ENCODE results near the gene EPS8L3. TPM values are rescaled to one million over a fixed set of nuclear protein-coding genes. Genes with fewer than 3 reads are reported as not detected.

Gene EPS8L3
- polyA plus RNA-seq, 1 donor (not counting 4 experiments of a cell fraction or from before 2014, with no cell fraction given) = not detected

DNA sequence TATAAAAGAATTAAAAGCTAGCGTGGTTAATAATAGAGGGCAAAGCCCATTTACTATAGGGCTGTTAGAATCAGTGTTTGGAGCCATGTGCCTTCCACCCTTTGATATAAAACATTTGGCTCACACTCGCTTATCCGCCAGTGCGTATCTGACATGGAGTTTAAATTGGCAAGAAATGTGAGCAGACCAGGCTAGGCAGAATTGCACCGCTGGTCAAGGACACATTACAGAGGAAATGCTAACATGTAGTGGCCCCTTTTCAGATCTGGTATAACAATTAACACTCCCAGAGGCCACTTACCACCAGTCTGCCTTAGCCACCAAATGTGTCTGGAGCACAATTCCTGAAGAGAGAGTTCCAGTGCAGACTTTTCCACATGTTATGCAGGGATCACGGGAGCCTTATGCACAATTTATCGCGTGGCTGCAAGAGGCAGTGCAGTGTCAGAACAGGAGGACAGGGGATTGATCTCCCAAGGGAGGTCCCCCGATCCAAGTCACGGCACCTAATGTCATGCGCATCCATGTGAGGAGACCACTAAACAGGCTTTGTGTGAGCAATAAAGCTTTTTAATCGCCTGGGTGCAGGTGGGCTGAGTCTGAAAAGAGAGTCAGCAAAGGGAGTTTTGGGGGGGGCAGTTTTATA lies 36.9 kb downstream of the EPS8L3 start:
- H3K79me2 ChIP-seq (ENCODE audit: control insufficient read depth, insufficient read depth, low read length) = no peaks in the 10 kb centered on the region
- no peak overlapping the region for H3K9ac ChIP-seq (ENCODE audit: control insufficient read depth, extremely low read depth, insufficient read depth, low read length)
- TF ChIP-seq, protein P1, sequence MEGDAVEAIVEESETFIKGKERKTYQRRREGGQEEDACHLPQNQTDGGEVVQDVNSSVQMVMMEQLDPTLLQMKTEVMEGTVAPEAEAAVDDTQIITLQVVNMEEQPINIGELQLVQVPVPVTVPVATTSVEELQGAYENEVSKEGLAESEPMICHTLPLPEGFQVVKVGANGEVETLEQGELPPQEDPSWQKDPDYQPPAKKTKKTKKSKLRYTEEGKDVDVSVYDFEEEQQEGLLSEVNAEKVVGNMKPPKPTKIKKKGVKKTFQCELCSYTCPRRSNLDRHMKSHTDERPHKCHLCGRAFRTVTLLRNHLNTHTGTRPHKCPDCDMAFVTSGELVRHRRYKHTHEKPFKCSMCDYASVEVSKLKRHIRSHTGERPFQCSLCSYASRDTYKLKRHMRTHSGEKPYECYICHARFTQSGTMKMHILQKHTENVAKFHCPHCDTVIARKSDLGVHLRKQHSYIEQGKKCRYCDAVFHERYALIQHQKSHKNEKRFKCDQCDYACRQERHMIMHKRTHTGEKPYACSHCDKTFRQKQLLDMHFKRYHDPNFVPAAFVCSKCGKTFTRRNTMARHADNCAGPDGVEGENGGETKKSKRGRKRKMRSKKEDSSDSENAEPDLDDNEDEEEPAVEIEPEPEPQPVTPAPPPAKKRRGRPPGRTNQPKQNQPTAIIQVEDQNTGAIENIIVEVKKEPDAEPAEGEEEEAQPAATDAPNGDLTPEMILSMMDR (optimal IDR thresholded peaks at IDR 0.05 in 1 of 3, IDR thresholded peaks at IDR 0.05 in 1 of 3, conservative IDR thresholded peaks at IDR 0.05 in 1 of 3; ENCODE audit: extremely low read depth in 1 of 3, insufficient read depth in 2 of 3, low read length in 3 of 3) = no peak
- no peak for TF ChIP-seq EZH2 (IDR thresholded peaks at IDR 0.05; ENCODE audit: low read length)
- FAIRE-seq (no peak), DNase-seq (ENCODE audit: low read depth, low spot score) (no peak)
- H3K9me3 ChIP-seq (ENCODE audit: control insufficient read depth, low read depth, low read length) = no peaks in the 10 kb centered on the region
- no peaks in the 10 kb centered on the region for H4K20me1 ChIP-seq (ENCODE audit: control insufficient read depth, extremely low read depth, insufficient read depth, low read length)
- H3K4me3 ChIP-seq (ENCODE audit: control insufficient read depth in 2 of 3, extremely low read depth in 1 of 3, insufficient read depth in 2 of 3, low read depth in 1 of 3, low read length in 3 of 3) = no peak overlapping the region
- no peaks in the 10 kb centered on the region for H3K4me1 ChIP-seq (ENCODE audit: control insufficient read depth, extremely low read depth, insufficient read depth, low read length)
- H3K27ac ChIP-seq (ENCODE audit: control insufficient read depth, insufficient read depth, low read length) = no peak overlapping the region
- no peak overlapping the region for H2AFZ ChIP-seq (ENCODE audit: control insufficient read depth, low read length)
- H3K27me3 ChIP-seq (ENCODE audit: control insufficient read depth, extremely low read depth, insufficient read depth, low read length) = no peaks in the 10 kb centered on the region
- H3K36me3 ChIP-seq (ENCODE audit: control insufficient read depth in 2 of 2, extremely low read depth in 1 of 2, insufficient read depth in 2 of 2, low read length in 2 of 2) = no peaks in the 10 kb centered on the region
- H3K9me1 ChIP-seq (ENCODE audit: control insufficient read depth, extremely low read depth, insufficient read depth, low read length) = no peaks in the 10 kb centered on the region
- dilution Hi-C loops (cut with MboI; ENCODE audit: extremely low pct_ligation_motif_present, low sequenced_read_pairs) = no loop called here
- no peak overlapping the region for H3K4me2 ChIP-seq (ENCODE audit: control insufficient read depth, extremely low read depth, insufficient read depth, low read depth, low read length)

DNA sequence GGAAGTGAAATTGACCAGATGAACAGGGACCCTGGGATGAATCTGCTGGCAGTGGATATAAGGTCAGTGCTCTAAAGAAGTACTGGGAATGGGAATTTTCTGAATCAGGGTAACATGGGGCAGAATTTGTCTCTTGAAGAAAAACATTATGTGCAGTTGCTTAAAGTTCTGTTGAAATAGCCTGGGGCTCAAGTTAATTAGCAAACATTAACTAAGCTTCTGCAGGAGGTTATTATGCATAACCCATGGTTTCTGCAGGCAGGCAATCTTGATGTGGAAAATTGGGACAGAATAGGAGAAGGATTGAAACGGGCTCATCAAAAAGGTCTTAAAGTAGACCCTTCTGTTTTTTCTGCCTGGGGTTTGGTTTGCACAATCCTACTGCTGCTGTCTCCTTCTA lies 37.7 kb downstream of the EPS8L3 start:
- no peaks in the 10 kb centered on the region for H3K4me1 ChIP-seq (ENCODE audit: control insufficient read depth, extremely low read depth, insufficient read depth, low read length)
- dilution Hi-C loops (cut with MboI; ENCODE audit: extremely low pct_ligation_motif_present, low sequenced_read_pairs) = no loop called here
- H3K9me1 ChIP-seq (ENCODE audit: control insufficient read depth, extremely low read depth, insufficient read depth, low read length) = no peaks in the 10 kb centered on the region
- H4K20me1 ChIP-seq (ENCODE audit: control insufficient read depth, extremely low read depth, insufficient read depth, low read length) = no peaks in the 10 kb centered on the region
- H3K36me3 ChIP-seq (ENCODE audit: control insufficient read depth in 2 of 2, extremely low read depth in 1 of 2, insufficient read depth in 2 of 2, low read length in 2 of 2) = no peaks in the 10 kb centered on the region
- DNase-seq (ENCODE audit: low read depth, low spot score) = no peak
- no peak overlapping the region for H3K9ac ChIP-seq (ENCODE audit: control insufficient read depth, extremely low read depth, insufficient read depth, low read length)
- no peak overlapping the region for H3K27ac ChIP-seq (ENCODE audit: control insufficient read depth, insufficient read depth, low read length)
- H3K4me2 ChIP-seq (ENCODE audit: control insufficient read depth, extremely low read depth, insufficient read depth, low read depth, low read length) = no peak overlapping the region
- TF ChIP-seq EZH2 (IDR thresholded peaks at IDR 0.05; ENCODE audit: low read length) = no peak
- TF ChIP-seq, protein P1 (optimal IDR thresholded peaks at IDR 0.05 in 1 of 3, IDR thresholded peaks at IDR 0.05 in 1 of 3, conservative IDR thresholded peaks at IDR 0.05 in 1 of 3; ENCODE audit: extremely low read depth in 1 of 3, insufficient read depth in 2 of 3, low read length in 3 of 3) = no peak
- H3K79me2 ChIP-seq (ENCODE audit: control insufficient read depth, insufficient read depth, low read length) = no peaks in the 10 kb centered on the region
- H3K27me3 ChIP-seq (ENCODE audit: control insufficient read depth, extremely low read depth, insufficient read depth, low read length) = no peaks in the 10 kb centered on the region
- no peak overlapping the region for H3K4me3 ChIP-seq (ENCODE audit: control insufficient read depth in 2 of 3, extremely low read depth in 1 of 3, insufficient read depth in 2 of 3, low read depth in 1 of 3, low read length in 3 of 3)
- no peak overlapping the region for H2AFZ ChIP-seq (ENCODE audit: control insufficient read depth, low read length)
- FAIRE-seq = no peak
- H3K9me3 ChIP-seq (ENCODE audit: control insufficient read depth, low read depth, low read length) = no peaks in the 10 kb centered on the region

All from keratinocyte (primary cell).